Heart left ventricle (tissue), 13 donors: Measurements from ENCODE around the gene PLEKHA4.
"Not testable (repeated sequence)": the region's sequence is repeated elsewhere in the genome, so short reads cannot be mapped to it uniquely, and the experiment has no call there.

Experiments
- CTCF ChIP-seq, 12 donors: fragments of 200-600 bp; sonication (generic) in 4 of 12; IDR thresholded peaks; one replicate each; pipeline versions ENCODE4 v1.5.0 to v1.8.0; 2018 to 2022; ENCODE audit warnings: antibody characterized with exemption in 12 of 12, mild to moderate bottlenecking in 5 of 12
- POLR2A ChIP-seq, 2 donors: fragments of 450-650 bp; IDR thresholded peaks; one replicate each; pipeline ENCODE4 v1.6.1; 2017; ENCODE audit warnings: antibody characterized with exemption in 2 of 2, mild to moderate bottlenecking in 2 of 2, moderate library complexity in 2 of 2
- donor health status: ischemic (EF 13 %, LVEDD 7.1; RV severe dilation, severe dysfunction).
- donor health status: DM: no; HTN: yes; CAD: no.
- donor health status: DM: no; HTN: no; CAD: no.
- donor health status: ischemic (EF 25% LVEDD 6.9; RV normal size, moderate dysfunction).
- donor health status: ischemic (EF 25% LVEDD 5.7; RV mildly dilated, moderate dysfunction).
- donor health status: ischemic (EF 35%, LVEDD 5.7; RV mildly dilated, moderate dysfunction).
- donor health status: nonischemic (EF 11% LVEDD 7.7; RV severe dilation, severe dysfunction).
- donor health status: DM: yes; HTN: yes; CAD: no.
- donor health status: PGD.
- donor health status: ischemic (EF 29% LVEDD 5.4; RV normal size, mild dysfunction).
- donor health status: nonischemic (EF 23%, LVEDD 6.1; RV moderate dilation, normal function).

DNA sequence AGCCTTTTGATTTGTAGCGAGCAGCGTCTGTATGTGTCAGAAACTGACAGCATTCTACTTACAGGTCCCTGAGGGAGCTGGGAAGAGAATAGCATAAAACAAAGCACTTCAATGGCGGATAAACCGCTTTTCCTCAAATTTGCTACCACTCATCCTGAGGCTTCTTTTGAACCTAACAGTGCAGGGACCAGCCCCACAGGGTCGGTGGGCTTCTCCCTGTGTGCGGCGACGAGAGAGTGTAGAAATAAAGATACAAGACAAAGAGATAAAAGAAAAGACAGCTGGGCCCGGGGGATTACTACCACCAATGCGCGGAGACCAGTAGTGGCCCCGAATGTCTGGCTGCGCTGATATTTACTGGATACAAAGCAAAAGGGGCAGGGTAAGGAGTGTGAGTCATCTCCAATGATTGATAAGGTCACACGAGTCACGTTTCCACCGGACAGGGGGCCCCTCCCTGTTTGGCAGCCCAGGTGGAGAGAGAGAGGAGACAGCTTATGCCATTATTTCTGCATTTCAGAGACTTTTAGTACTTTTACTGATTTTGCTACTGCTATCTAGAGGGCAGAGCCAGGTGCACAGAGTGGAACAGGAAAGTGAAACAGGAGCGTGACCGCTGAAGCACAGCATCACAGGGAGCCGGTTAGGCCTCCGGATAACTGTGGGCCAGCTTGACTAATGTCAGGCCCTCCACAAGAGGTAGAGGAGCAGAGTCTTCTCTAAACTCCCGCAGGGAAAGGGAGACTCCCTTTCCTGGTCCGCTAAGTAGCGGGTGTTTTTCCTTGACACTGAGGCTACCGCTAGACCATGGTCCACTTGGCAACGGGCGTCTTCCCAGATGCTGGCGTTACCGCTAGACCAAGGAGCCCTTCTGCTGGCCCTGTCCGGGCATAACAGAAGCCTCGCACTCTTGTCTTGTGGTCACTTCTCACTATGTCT, 7.9 kb upstream of the PLEKHA4 start:
- not testable (repeated sequence) for TF ChIP-seq CTCF (IDR thresholded peaks at IDR 0.05)
- peak in 1 of 2 donors; percentile 35 for TF ChIP-seq POLR2A (IDR thresholded peaks at IDR 0.05)
